GM18498 (cell line): Measurements from ENCODE around the gene PACRG.

ENCODE experiments used
- ATAC-seq: cut with Tn5 transposase; IDR thresholded peaks from one replicate; pipeline ENCODE4 v1.9.1; 2021; ENCODE audit warnings: mild to moderate bottlenecking, moderate library complexity; ENCODE audit not compliant: unreplicated experiment

The PACRG gene

DNA sequence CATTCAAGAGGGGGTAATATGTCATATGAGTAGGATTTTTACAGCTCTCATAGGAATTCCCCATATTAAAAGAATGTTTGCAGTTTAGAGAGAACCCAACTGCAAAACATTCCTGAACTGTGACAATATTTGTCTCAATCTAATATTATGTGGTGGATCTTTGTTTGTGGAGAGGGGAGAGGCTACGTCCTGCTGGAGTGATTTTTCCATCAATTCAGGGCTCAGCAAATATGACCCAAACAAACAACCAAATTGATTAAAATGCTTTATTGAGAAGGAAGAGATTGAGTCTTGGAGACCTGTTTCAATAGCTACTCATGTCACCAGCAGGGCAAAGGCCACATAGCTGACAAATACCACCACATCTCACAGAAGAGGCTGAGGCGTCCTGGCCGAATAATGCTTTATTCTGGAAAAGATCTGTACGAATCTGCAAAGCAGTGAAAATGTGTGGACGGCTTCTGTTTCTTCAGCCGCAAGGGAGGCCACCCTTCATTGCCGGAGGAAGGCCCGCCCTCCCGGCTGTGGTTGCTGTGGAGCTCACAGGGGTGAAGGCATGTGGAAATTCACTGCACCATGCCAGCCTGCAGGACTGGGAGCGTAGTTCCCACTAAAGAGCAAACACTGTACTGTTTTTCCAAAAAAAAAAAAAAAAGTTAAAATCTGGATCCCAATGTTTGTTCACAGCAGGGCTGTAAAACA, 597.1 kb downstream of the PACRG start:
- no peak for ATAC-seq

DNA sequence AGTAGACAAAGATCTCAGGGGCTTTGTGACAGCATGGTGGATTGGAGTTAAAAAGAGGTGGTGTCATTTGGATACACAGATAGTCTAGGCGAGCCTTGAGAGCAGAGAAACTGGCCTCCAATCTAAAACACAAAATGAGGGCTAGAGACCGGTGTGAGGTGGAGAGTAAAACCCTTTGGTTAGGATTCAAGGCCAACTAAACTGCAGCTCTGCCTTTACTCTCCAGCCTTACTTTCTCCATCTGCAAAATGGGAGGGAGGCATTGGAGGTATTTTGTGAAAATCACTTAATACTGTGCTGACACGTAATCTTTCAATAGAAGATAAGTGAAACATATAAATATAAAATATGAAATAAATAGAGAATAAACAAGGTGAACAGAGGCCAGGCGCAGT, 597.6 kb downstream of the PACRG start:
- no peak for ATAC-seq

DNA sequence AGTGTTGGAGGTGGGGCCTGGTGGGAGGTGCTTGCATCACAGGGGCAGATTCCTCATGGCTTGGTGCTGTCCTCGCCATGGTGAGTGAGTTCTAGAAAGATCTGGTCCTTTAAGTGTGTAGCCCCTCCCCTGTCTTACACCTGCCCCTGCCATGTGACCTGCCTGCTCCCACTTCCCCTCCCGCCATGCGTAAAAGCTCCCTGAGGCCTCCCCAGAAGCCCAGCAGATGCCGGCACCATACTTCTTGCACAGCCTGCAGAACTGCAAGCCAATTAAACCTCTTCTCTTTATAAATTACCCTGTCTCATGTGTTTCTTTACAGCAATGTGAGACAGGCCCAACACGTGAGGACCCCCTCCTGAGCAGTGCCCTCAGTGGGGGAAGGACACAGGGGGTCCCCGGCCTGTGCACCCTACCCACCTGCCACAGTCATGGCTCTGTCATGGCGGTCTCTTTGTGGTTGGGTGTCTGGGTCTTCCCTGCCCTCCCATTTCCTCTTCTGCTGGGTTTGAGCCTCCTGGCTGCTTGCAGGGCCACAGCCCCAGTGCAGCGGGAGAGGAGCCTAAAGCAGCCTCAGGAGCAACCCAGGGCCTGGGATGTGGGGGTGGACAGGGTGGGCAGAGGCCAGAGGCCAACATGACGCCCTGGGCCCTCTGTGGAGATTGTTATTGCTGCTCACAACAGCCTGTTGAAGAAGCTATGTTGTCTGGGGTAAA, 599.5 kb downstream of the PACRG start:
- no peak for ATAC-seq

DNA sequence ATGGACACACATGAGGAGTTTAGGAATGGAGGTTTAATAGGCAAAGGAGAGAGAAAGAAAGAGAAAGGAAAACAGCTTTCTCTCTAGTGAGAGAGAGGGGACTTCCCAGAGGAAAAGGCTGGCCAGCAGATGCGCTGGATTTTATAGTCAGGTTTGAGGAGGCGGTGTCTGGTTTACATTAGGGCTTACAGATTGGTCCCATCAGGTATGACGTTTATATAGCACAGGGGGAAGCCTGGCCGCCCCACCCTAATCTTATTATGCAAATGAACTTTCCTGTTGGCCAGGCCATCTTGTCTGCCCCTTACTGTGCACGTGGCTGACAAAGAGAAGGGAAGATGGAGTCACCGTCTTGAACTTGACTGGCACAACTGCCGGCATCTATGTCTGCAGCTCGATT, 600.1 kb downstream of the PACRG start:
- no peak for ATAC-seq

GRCh38 chr6:163328411-163328810, 600.6 kb downstream of the PACRG start:
- no peak for ATAC-seq

- no peak for ATAC-seq
Observed at GRCh38 chr6:163329991-163330390, 602.2 kb downstream of the PACRG start.

DNA sequence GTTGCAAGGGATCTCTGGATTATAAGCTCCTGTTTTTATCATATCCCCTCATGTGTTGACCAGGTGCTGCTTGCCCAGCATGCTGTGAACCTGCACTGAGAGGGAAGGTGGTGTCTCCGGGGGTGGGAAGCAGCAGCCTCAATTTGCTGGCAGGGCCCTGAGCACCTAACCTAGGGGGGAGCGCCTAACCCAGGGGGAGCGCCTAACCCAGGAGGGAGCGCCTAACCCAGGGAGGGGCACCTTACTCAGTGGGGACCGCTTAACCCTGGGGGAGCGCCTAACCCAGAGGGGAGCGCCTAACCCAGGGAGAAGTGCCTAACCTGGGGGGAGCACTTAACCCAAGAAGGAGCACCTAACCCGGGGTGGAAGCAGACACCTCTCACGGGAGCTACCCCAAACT, 603.5 kb downstream of the PACRG start:
- ATAC-seq = no peak

DNA sequence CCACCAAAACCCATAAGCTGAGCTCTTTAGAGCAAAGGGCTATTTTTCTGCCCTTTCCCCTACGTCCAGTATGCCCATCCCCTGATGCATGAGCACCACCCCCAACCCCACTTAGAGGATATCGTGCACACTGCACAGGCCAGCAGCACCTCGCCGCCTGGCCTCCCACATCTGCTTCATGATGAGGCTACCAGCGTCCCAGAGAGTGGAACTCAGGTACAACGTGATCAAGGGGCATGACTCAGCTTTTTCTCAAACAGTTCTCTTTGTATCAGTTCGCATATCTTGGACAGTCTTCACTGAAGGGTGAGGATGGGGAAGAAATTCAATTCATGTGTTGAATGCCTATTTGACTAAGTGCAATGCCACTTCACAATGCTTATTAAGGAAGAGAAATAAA, 604.8 kb downstream of the PACRG start:
- no peak for ATAC-seq

DNA sequence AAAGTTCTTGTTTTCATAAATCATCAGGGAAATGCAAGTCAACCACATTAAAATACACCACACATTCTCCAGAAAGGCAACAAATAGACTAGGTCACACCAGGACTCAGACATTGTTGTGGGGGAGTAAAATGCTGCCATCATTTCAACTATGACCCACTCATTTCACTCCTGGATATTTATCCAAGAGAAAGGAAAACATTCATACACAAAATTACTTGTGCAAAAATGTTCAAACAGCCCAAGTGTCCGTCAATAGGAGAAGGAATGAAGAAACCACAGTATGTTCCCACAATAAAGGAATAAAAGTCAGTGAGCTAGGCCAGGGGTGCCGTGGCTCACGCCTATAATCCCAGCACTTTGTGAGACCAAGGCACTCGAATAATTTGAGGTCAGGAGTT, 605.3 kb downstream of the PACRG start:
- ATAC-seq = no peak

DNA sequence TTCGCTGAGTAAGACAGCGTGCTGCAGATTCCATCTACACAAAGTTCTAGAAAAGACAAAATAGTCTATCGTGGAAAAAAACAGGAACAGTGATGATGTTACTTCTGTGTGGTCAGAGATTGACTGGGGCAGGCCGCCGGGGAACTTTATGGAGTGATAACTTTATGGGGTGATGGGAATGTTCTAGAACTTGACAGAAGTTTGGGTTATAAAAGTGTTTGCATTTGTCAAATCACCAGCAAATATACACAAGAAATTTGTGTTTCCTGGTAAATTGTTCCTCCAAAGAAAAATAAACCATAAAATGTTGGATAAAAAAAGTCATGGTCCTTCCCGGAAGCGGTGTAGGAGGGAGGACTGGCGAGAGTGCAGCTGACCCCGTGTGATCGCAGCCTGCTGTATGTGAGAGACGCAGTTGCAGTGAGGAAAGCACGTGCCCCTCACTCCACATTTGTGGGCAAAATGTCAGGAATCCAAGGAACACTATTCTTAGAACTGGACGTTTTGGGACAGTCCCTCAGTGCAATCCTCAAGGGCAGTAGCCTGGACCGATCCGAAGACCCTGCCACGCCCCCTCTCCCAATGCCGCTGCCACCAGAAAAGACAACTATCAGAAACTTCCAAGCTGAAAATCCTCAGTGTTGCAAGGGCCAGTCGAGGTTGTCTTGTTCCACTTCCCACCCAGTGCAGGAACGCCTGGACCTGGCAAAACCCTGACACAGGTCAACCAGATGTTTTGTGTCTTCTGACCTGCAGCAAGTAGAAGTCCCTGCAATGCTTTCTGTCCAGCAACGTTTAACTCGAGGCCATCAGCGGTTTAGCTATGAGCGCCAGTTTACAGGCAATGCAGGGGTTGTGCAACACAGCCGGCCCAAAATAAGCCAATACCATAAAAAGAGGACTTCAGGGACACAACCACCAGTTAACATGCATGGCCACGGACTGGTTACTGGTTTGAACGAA, 606.2 kb downstream of the PACRG start:
- ATAC-seq = no peak

DNA sequence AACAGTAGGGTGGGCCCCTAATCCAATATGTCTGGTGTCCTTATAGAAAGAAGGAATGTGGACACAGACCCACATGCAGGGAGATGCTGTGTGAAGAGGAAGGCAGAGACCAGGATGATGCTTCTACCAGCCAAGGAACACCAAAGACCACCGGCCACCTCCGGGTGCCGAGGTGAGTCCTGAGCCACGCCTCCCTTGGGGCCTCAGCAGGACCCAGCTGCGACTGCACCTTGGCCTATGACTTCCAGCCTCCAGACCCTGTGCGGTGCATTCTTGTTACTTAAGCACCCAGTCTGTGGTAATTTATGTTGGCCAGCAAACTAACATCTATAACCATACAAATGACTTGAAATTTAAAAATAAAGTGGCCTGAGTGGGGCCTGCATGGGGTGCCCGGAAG, 607.3 kb downstream of the PACRG start:
- ATAC-seq = no peak

DNA sequence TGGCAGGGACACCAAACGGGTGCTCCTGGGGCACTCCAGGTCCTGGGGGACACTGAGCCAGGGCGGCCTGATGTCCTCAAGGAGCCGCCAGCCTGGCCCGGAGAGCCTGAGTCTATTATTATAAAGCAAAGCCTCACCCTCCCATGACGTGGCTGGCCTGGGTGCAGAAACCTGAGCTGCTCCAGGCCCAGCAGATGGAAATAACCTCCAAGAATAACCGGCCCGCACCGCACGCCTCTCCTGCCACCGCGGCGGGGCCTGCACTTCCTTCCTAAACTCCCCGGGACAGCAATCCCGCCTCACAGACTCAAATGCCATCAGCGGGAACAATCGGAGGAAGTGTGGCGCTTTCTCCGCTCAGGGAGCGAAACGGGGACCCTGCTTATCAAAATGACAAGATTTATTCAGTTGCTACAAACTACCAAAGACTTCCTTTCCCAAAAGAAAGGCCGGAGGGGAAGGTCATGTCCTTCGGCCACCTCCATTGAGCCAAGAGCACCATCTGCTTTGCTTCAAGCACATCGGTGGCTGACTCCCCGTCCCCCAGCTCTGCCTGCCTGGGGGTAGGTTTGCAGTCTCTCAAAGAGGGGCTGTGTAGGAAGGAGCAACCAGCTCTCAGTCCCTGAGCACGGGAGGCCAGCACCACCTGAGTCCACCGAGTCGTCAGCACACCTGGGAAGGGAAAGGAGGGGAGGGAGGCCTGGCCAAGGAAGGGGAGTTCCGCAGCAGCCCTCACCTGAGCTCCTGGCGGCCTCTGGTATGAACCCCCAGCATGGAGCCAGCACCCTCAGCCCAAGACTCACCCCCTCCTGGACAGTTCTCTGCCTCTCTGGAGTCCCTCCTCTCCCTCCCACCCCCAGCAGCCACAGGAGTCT, 608.1 kb downstream of the PACRG start:
- no peak for ATAC-seq

- no peak for ATAC-seq
Observed at GRCh38 chr6:163336961-163337360, 609.2 kb downstream of the PACRG start.

DNA sequence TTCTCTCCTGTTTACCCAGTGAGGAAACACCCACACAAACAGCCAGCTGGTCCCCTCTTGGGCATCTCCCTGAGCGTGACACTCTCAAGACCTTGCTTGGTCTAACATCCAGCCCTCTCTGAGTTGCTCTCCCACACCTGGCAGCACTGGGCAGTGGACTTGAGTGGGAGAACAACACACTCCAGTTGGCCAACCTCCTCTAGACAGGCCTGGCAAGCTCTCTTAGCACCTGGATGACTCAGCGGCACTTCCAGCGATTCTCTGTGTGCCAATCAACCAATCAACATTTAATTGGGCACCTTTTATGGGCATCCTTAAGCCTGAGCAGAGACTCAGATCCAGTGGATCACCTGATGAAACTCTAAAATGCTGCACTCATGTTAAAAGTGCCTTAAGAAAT, 610.2 kb downstream of the PACRG start:
- no peak for ATAC-seq

DNA sequence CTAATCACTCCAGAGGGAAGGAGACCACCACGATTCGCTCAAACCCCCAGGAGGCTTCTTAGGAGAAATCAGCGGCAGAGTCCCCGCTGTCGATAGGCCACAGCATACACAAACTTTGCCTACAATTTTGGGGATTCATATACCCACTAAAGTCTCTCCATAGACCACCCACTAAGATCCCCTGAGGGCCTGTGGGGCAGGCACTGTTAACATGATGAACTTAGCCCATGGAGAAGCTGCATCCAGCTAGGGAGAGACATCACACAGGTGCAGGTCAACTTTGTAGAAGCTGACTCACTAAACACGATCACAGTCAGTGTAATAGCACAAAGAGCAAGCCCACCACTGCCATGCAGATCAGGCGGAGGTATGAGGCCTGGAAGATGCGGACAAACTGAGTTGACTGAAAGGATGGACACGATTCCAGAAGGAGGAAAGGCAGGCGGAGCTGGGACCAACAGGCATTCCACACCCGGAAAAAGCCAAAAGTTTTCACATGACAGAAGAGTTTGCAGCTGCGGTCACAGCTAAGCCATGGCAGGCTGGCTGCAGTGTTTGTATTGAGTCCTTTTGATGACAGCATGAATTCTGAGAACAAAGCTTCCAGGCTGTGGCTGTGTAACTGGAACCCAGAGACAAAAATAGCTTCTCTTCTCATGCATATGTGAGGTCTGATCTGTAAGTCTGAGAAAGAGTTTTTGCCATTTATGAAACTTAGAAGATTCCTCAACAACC, 611.1 kb downstream of the PACRG start:
- ATAC-seq = no peak

GRCh38 chr6:163339466-163339865, 611.7 kb downstream of the PACRG start:
- no peak for ATAC-seq

DNA sequence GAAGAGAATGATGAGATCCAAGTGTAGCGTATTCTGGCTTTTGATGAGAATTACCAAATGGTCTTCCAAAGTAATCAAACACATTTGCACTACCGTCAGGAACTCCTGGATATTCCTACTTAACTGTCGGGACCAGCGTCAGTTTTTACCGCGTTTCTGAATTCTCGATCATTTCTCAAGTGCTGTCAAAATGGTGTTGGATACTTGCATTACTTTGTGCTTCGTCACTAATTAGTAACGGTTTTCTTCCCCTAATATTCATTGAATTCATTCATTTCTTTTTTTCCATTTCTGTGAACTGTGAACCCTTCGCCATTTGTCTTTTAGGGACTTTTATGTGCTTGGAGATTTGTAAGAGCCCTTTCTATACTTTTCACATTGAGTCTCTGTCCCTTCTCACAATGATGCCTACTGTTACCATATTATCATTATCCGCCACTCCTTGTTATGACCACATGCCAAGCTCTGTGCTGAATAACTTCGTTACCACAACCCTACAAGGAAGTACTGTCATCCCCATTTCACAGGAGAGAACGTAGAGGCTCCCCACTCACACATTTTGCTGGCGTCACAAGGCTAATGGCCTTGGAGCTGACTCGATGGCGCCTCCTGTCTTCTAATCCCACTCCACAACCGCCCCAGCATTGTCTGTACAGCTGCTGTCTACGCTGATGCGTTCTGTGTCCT, 612.6 kb downstream of the PACRG start:
- ATAC-seq = no peak

- ATAC-seq = no peak
Observed at GRCh38 chr6:163341224-163342061, 613.7 kb downstream of the PACRG start.
